ENCODE results near the gene OPCML.

The OPCML gene

DNA sequence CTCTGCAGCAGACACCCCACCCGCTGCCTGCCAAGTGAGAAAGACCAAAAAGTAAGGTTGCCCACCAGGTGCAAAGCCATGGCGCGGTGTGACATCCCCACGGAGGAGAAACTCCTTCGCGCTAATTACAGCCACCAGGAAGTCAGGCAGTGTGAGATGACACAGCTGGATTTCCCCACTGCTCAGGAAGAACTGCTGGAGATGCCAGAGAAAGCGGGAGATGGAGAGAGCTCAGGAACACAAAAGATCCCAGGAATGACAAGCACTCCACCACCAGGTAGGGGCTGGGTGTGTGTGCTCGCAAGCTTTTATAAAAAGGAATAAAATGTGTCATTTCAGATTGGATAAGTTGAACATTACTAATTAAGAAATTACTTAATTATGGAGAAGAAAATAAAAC, 292.7 kb downstream of the OPCML start:
- TF ChIP-seq, protein P1, sequence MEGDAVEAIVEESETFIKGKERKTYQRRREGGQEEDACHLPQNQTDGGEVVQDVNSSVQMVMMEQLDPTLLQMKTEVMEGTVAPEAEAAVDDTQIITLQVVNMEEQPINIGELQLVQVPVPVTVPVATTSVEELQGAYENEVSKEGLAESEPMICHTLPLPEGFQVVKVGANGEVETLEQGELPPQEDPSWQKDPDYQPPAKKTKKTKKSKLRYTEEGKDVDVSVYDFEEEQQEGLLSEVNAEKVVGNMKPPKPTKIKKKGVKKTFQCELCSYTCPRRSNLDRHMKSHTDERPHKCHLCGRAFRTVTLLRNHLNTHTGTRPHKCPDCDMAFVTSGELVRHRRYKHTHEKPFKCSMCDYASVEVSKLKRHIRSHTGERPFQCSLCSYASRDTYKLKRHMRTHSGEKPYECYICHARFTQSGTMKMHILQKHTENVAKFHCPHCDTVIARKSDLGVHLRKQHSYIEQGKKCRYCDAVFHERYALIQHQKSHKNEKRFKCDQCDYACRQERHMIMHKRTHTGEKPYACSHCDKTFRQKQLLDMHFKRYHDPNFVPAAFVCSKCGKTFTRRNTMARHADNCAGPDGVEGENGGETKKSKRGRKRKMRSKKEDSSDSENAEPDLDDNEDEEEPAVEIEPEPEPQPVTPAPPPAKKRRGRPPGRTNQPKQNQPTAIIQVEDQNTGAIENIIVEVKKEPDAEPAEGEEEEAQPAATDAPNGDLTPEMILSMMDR (IDR thresholded peaks at IDR 0.05) = no peak
- no peak overlapping the region for H3K27ac ChIP-seq

DNA sequence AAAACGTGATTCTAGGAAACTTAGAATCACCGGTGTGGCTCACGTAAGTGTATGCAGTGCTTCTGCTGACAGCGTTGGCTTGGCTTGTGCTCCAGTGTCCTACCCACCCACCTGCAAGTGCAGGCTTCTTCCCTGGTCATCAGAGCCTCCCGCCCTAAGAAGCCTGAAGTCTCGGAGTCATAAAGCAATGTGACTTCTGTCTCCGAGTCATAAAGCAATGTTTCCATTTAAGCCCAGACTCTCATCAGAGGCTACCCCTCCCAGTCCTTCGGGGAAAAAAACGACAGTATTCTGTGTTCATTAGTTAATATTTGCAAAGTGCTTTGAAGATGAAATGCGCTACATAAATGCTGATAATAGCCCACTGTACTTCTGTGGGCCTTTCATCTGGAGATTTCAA, 293.8 kb downstream of the OPCML start:
- H3K27ac ChIP-seq = no peak overlapping the region
- TF ChIP-seq ZFX (IDR thresholded peaks at IDR 0.05; ENCODE audit: borderline replicate concordance) = no peak
- TF ChIP-seq, protein P1 (IDR thresholded peaks at IDR 0.05) = no peak

DNA sequence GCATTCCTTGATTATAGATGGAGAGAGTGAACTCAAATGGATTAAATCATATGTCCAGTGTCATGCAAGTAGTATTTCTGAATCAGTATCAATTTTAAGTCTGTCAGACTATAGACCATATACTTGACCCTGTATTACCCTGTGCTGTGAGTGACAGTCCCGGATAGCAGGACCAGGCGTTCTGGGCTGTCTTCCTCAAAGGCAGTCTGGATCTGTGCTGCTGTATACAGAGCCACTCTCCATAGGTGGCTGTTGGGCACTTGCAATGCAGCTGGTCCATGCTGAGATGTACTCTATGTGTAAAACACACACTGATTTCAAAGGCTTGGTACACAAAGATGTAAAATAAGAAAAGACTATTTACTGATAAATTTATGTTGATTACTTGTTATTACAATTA, 294.3 kb downstream of the OPCML start:
- no peak for TF ChIP-seq ZFX (IDR thresholded peaks at IDR 0.05; ENCODE audit: borderline replicate concordance)
- TF ChIP-seq, protein P1 (IDR thresholded peaks at IDR 0.05) = no peak
- no peak overlapping the region for H3K27ac ChIP-seq

DNA sequence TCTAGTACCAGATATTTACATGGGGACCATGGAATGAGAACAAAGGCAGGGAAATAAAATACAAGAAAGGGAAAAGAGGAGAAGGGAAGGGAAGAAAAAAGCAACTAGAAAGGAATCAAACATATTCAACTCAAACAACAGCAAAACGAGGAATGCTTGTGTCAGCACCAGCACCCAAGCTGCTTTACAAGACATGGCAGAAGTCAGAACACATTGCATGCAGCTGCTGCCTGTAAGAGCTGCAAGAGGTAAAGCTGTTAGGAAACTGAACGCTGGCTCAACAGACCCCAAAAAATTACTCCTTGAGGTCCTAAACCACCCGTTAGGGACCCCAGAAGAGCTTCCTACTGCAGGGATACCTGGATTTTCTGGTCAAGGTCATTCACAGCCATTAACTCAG, 296.9 kb downstream of the OPCML start:
- TF ChIP-seq, protein P1 (IDR thresholded peaks at IDR 0.05) = no peak
- no peak for TF ChIP-seq ZFX (IDR thresholded peaks at IDR 0.05; ENCODE audit: borderline replicate concordance)
- H3K27ac ChIP-seq = no peak overlapping the region

DNA sequence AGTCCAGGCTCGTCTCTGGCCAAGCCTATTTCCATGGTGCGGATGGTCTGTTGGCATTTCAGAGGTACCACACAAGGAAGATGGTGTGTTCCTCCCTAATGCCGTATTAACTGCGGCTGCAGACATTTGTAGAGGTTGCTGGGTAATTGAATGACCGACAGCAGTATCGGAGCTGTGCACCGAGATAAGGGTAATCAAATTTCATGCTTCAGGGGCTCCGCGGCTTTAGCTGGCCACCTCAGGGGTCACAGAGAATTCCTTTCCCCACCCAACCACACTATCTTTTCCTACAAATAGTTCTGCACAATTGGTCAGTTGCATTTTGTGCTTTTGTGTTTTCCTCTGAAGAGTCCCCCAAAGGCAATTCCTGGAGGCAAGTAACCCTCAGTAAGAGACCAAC, 297.4 kb downstream of the OPCML start:
- no peak overlapping the region for H3K27ac ChIP-seq
- TF ChIP-seq, protein P1 (IDR thresholded peaks at IDR 0.05) = no peak
- no peak for TF ChIP-seq ZFX (IDR thresholded peaks at IDR 0.05; ENCODE audit: borderline replicate concordance)

DNA sequence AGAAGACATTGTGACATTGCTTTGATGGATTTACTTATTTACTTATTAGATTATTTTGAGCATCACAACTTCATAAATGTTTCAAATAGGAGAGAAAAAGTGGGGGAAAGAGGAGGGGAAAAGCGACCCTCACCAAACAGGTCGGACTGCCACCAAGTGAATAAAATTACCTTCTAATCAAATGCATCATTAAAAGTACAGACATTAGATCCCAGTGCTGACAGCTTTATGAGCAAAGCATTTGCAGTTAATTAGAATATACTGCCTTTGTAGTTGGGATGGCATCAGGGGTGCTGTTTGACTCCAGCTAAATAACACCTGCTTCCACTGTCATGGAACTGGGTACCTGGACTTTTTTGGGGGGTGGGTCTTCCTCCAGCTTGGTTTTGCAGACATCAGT, 299.6 kb downstream of the OPCML start:
- no peak overlapping the region for H3K27ac ChIP-seq
- TF ChIP-seq, protein P1 (IDR thresholded peaks at IDR 0.05) = no peak

DNA sequence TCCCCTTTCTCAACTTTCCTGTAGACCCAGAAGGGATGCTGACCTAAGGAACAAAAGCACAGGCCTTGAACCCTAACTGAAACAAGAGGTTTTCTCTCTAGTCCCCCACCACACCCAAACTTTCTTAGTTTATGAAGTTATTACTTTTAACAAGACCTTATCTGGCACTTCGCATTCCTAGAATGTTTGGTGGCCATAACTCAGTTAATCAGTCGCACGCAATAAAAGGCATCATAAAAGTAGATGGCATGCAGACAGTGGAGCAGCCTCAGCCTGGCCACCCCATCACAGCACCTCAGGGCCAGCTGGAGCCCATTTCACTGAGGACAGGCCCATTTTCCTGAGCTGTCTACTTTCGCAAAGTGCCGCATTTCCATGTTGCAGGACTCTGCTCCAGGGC, 301.9 kb downstream of the OPCML start:
- no peak overlapping the region for H3K27ac ChIP-seq
- TF ChIP-seq, protein P1 (IDR thresholded peaks at IDR 0.05) = no peak
- TF ChIP-seq ZFX (IDR thresholded peaks at IDR 0.05; ENCODE audit: borderline replicate concordance) = no peak
